Endothelial cell of umbilical vein (primary cell): ENCODE data around the gene CHRNA3. TPM values are rescaled to one million over a fixed set of nuclear protein-coding genes. Genes with fewer than 3 reads are reported as not detected.

Source experiments
- BruUV-seq: library from RNA; stranded (reverse); fragments of 400-500 nt; replicated peaks from 2 replicates; lab custom pipeline; 2021; lab: Mats Ljungman, UMichigan
- CTCF ChIA-PET: fragments of 300-600, 350-600 bp; sonication (Branson Sonifier 250); formaldehyde crosslinking; loops from one replicate; lab custom pipeline; 2021; ENCODE audit warnings: antibody characterized with exemption, inconsistent platforms; lab: Charles Lee
- POLR2A ChIA-PET: fragments of 300-600, 350-600 bp; sonication (Branson Sonifier 250); formaldehyde crosslinking; loops from one replicate; lab custom pipeline; 2021; ENCODE audit warnings: antibody characterized with exemption, inconsistent platforms; lab: Charles Lee
- DNase-seq: peaks from one replicate; pipeline ENCODE4 v3.0.0-alpha.2; 2011; ENCODE audit warnings: low read depth, low spot score
- FAIRE-seq: peaks from 2 replicates; lab custom pipeline; 2011; peaks lifted over from hg19 to GRCh38; lab: Jason Lieb, UNC
- H2AFZ ChIP-seq: 2 replicates; pipeline ENCODE4 v1.6.0; 2012; ENCODE audit warnings: low read depth, low read length, control low read depth, inconsistent platforms
- H3K27ac ChIP-seq: 2 replicates; pipeline ENCODE4 v1.5.1; 2011; ENCODE audit warnings: low read depth, mild to moderate bottlenecking, control low read depth, low read length, moderate library complexity; ENCODE audit not compliant: insufficient read depth
- H3K27me3 ChIP-seq, 2 experiments: 2 replicates each; pipeline versions ENCODE4 v1.6.0 to v1.6.1; 2011; ENCODE audit warnings: low read length in 2 of 2, mixed read lengths in 1 of 2; ENCODE audit not compliant: control insufficient read depth in 2 of 2, insufficient read depth in 2 of 2
- H3K36me3 ChIP-seq, 2 experiments: 2 replicates in 1 of 2; 3 replicates in 1 of 2; pipeline ENCODE4 v1.5.1; 2011; ENCODE audit warnings: low read length in 2 of 2, mild to moderate bottlenecking in 1 of 2, moderate library complexity in 1 of 2; ENCODE audit not compliant: control insufficient read depth in 2 of 2, insufficient read depth in 2 of 2; ENCODE audit errors: extremely low read depth in 1 of 2
- H3K4me1 ChIP-seq: 3 replicates; pipeline ENCODE4 v1.5.1; 2011; ENCODE audit warnings: mild to moderate bottlenecking, low read length; ENCODE audit not compliant: control insufficient read depth, insufficient read depth; ENCODE audit errors: extremely low read depth
- H3K4me2 ChIP-seq: 2 replicates; pipeline ENCODE4 v1.6.1; 2011; ENCODE audit warnings: low read length, control low read depth, mixed read lengths; ENCODE audit not compliant: insufficient read depth
- H3K4me3 ChIP-seq, 3 experiments: fragments of 200-600 bp in 1 of 3; sonication (generic), shearing (Covaris generic) in 1 of 3; replicated peaks in 1 of 3; 2 replicates each; pipeline ENCODE4 v1.5.1; 2011 to 2016; ENCODE audit warnings: control low read depth in 3 of 3, low read length in 3 of 3, mild to moderate bottlenecking in 2 of 3, inconsistent platforms in 1 of 3, low read depth in 1 of 3, moderate library complexity in 1 of 3; ENCODE audit not compliant: insufficient read depth in 1 of 3
- H3K79me2 ChIP-seq: 2 replicates; pipeline ENCODE4 v1.6.0; 2012; ENCODE audit warnings: low read length, inconsistent platforms; ENCODE audit not compliant: control insufficient read depth, insufficient read depth
- H3K9ac ChIP-seq: replicated peaks from 2 replicates; pipeline ENCODE3; 2011; ENCODE audit warnings: low read length, control low read depth; ENCODE audit not compliant: insufficient read depth; ENCODE audit errors: extremely low read depth
- H3K9me1 ChIP-seq: replicated peaks from 3 replicates; pipeline ENCODE4 v1.6.0; 2011; ENCODE audit warnings: mild to moderate bottlenecking, low read length; ENCODE audit not compliant: control insufficient read depth, insufficient read depth; ENCODE audit errors: extremely low read depth
- H3K9me3 ChIP-seq: replicated peaks from 2 replicates; pipeline ENCODE4 v1.5.1; 2012; ENCODE audit warnings: low read length, inconsistent platforms; ENCODE audit not compliant: control insufficient read depth, insufficient read depth
- H4K20me1 ChIP-seq: replicated peaks from 2 replicates; pipeline ENCODE3; 2011; ENCODE audit warnings: mild to moderate bottlenecking, low read length; ENCODE audit not compliant: control insufficient read depth, insufficient read depth; ENCODE audit errors: extremely low read depth
- EZH2 ChIP-seq: IDR thresholded peaks from 2 replicates; pipeline ENCODE4 v1.6.1; 2012; ENCODE audit warnings: borderline replicate concordance, low read depth, mild to moderate bottlenecking, moderate library complexity, low read length, inconsistent platforms; ENCODE audit not compliant: severe bottlenecking
- FOS ChIP-seq: IDR thresholded peaks from 2 replicates; pipeline ENCODE4 v1.6.1; 2011; ENCODE audit warnings: mild to moderate bottlenecking, low read length, moderate library complexity, borderline replicate concordance; ENCODE audit not compliant: insufficient read depth
- GATA2 ChIP-seq: IDR thresholded peaks from 2 replicates; pipeline ENCODE4 v1.7.0; 2011; ENCODE audit warnings: low read depth, mild to moderate bottlenecking, moderate library complexity, mixed read lengths, low read length; ENCODE audit not compliant: insufficient read length, insufficient read depth
- JUN ChIP-seq: IDR thresholded peaks from 2 replicates; pipeline ENCODE4 v1.6.1; 2011; ENCODE audit warnings: borderline replicate concordance, low read depth; ENCODE audit not compliant: insufficient read length, insufficient read depth
- MYC ChIP-seq: IDR thresholded peaks from one replicate; pipeline ENCODE4 v1.6.1; 2011; ENCODE audit warnings: mild to moderate bottlenecking, low read depth, low read length
- POLR2A ChIP-seq: IDR thresholded peaks from 2 replicates; pipeline ENCODE4 v1.6.1; 2012; ENCODE audit warnings: low read depth, mild to moderate bottlenecking, control low read depth, low read length
- POLR2AphosphoS5 ChIP-seq: IDR thresholded peaks from 2 replicates; pipeline ENCODE4 v1.6.1; 2012; ENCODE audit warnings: low read depth, mild to moderate bottlenecking, control low read depth, low read length, moderate library complexity; ENCODE audit not compliant: insufficient read depth
- dilution Hi-C: fragments of 300-500 bp; cut with MboI; formaldehyde crosslinking; loops from one replicate; pipeline ENCODE4 v1.15.0; 2019; ENCODE audit warnings: low sequenced_read_pairs; ENCODE audit not compliant: extremely low pct_ligation_motif_present
- intact Hi-C: fragments of 100-400 bp; cut with micrococcal nuclease; formaldehyde crosslinking; loops from one replicate; pipeline ENCODE4 v1.10.0; 2022
- polyA plus RNA-seq, 4 experiments: library from polyadenylated mRNA; depleted of rRNA in 3 of 4; stranded (reverse) in 3 of 4; unstranded in 1 of 4; fragments of >200 nt; gene quantifications; 2 replicates each; pipeline versions ENCODE4 v1.2.1 to v1.2.3, GENCODE V29; 2011 to 2012; ENCODE audit warnings: missing spikeins in 1 of 4
- total RNA-seq: library from RNA; stranded (reverse); gene quantifications from 2 replicates; pipeline ENCODE4 v1.2.3, GENCODE V29; 2021
- TF ChIP-seq, protein P1 (sequence below): IDR thresholded peaks from 2 replicates; pipeline ENCODE4 v1.6.1; 2011; ENCODE audit not compliant: insufficient read depth, insufficient read length
- TF ChIP-seq, protein P2 (sequence below), 2 donors: IDR thresholded peaks; 1 replicate in 1 of 2; 2 replicates in 1 of 2; pipeline ENCODE4 v1.5.1; 2011; ENCODE audit warnings: low read length in 2 of 2, mild to moderate bottlenecking in 2 of 2, moderate library complexity in 2 of 2, control low read depth in 1 of 2, inconsistent platforms in 1 of 2, low read depth in 1 of 2; ENCODE audit not compliant: insufficient read depth in 1 of 2; ENCODE audit errors: extremely low read depth in 1 of 2

Gene CHRNA3
- total and polyA plus RNA-seq, 2 donors (not counting 3 experiments of a cell fraction or from before 2014, with no cell fraction given), result not detected

DNA sequence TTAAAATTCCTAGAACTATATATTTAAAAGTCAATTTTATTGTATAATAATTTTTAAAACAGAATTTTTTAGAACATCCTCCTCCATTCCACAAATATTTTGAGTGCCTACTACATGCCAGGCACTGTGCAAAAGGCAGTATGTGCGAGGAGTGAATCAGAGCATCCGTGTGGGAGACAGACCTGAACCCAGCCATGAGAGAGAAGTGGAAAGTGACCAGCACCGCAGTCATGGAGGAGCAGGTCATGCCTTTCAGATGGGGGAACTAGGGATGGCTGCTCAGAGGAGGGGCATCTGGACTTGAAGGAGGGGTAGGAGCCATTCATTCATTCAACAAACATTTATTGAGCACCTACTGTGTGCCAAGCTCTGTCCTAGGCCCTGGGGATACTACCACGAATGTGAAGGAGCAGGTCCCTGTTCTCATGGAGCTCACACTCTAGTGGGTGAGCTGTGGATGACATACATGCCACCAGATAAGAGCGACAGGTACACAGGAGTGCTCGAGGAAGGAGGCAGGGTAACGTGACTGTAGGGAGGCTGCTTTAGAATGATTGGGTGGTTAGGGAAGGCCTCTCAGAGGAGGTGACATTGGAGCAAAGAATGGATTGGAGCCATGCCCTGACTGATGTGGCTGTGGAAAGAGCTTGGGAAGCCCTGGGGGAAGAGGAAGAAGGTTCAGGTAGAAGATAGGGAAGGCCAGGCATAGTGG, 3.1 kb upstream of the CHRNA3 start:
- TF ChIP-seq JUN (no peak), GATA2 (no peak), EZH2 (no peak), POLR2A (no peak), FOS (no peak), POLR2AphosphoS5 (no peak), MYC (no peak)
- TF ChIP-seq, protein P1, sequence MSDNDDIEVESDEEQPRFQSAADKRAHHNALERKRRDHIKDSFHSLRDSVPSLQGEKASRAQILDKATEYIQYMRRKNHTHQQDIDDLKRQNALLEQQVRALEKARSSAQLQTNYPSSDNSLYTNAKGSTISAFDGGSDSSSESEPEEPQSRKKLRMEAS, result no peak
- TF ChIP-seq, protein P2, sequence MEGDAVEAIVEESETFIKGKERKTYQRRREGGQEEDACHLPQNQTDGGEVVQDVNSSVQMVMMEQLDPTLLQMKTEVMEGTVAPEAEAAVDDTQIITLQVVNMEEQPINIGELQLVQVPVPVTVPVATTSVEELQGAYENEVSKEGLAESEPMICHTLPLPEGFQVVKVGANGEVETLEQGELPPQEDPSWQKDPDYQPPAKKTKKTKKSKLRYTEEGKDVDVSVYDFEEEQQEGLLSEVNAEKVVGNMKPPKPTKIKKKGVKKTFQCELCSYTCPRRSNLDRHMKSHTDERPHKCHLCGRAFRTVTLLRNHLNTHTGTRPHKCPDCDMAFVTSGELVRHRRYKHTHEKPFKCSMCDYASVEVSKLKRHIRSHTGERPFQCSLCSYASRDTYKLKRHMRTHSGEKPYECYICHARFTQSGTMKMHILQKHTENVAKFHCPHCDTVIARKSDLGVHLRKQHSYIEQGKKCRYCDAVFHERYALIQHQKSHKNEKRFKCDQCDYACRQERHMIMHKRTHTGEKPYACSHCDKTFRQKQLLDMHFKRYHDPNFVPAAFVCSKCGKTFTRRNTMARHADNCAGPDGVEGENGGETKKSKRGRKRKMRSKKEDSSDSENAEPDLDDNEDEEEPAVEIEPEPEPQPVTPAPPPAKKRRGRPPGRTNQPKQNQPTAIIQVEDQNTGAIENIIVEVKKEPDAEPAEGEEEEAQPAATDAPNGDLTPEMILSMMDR (IDR thresholded peaks at IDR 0.05; ENCODE audit: extremely low read depth in 1 of 2, insufficient read depth in 1 of 2, low read depth in 1 of 2, low read length in 2 of 2), result no peak
- CTCF ChIA-PET, result interaction anchor here (0.8 kb wide), 1 partner anchor 8 kb away, joined by 3 read pairs; no protein-coding TSS in a partner anchor
- Histone ChIP-seq H2AFZ (no peak overlapping the region), H3K4me3 (no peak overlapping the region), H3K36me3 (no peaks in the 10 kb centered on the region), H3K4me2 (no peak overlapping the region), H3K9me3 (no peaks in the 10 kb centered on the region), H3K9me1 (no peaks in the 10 kb centered on the region), H3K79me2 (no peaks in the 10 kb centered on the region), H3K27ac (no peak overlapping the region), H3K27me3 (peaks cover 34 to 47% of the 10 kb centered on the region in 2 experiments), H4K20me1 (no peaks in the 10 kb centered on the region), H3K9ac (no peak overlapping the region), H3K4me1 (no peaks in the 10 kb centered on the region)
- intact Hi-C loops (no loop called here), dilution Hi-C loops (no loop called here)
- POLR2A ChIA-PET, result no interaction called here
- no TSS peak for BruUV-seq
- no peak for FAIRE-seq
- DNase-seq, result no peak
